ENCODE measurements around the gene LRRC25. TPM values are rescaled to one million over a fixed set of nuclear protein-coding genes. Genes with fewer than 3 reads are reported as not detected.

LRRC25 gene
- total RNA-seq, 1 experiment from 2014 or later = 0.12 TPM

DNA sequence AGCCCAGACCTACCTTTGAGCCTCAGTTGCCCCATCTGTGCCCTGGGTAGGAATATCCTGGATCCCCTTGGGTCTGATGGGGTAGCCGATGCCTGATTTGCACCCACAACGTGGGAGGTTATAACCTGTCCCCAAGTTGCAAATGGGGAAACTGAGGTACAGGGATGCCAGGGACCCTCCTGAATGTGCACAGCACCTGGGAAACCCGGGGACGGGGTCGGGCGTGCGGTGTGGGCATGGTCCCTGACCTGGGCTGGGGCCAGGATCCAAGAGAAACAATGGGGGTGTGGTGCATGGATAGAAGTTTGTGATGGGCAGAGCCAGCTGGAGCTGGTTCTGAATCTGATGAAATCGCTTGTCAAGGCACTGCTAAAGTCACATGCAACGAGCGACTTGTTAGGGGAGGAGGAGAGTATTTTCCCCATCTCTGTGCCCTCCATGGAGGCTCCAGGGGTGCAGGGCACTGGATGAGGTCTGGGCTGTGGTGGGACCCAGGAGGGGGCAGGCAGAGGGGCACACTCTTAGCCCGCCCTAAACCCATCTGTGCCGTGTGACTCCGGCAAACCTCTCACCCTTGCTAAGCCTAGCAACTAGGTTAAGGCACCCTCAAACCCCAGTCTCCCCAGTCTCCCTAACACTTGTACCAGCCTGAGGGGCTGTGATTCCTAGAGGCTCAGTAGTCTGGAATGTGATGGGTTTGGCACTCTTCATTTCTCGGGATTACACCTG is 10.7 kb downstream of the LRRC25 start:
- Histone ChIP-seq H3K9ac (ENCODE audit: low read length) (peak overlapping the region; percentile 71), H3K9me2 (ENCODE audit: insufficient read depth) (no peaks in the 10 kb centered on the region), H4K20me1 (ENCODE audit: insufficient read depth) (no peaks in the 10 kb centered on the region), H3K4me3 (replicated peaks in 1 of 2; ENCODE audit: low read depth in 1 of 2, low read length in 2 of 2) (peak overlapping the region; percentile 71 to 91), H3K9me3 (ENCODE audit: control insufficient read depth in 1 of 2, insufficient read depth in 1 of 2, low read depth in 1 of 2, low read length in 2 of 2) (no peaks in the 10 kb centered on the region), H3K79me2 (ENCODE audit: insufficient read depth, low read length) (peaks cover 16% of the 10 kb centered on the region), H3K27ac (ENCODE audit: low read depth, low read length) (peak overlapping the region; percentile 82), H3K4me2 (ENCODE audit: low read length) (peak overlapping the region; percentile 96), H3K4me1 (ENCODE audit: control insufficient read depth in 1 of 2, insufficient read depth in 2 of 2, low read length in 2 of 2) (peaks cover 57 to 89% of the 10 kb centered on the region in 2 experiments), H2AFZ (ENCODE audit: low read depth, low read length, poor library complexity, severe bottlenecking) (no peak overlapping the region), H3K27me3 (ENCODE audit: insufficient read depth, low read length) (no peaks in the 10 kb centered on the region), H3K36me3 (ENCODE audit: control insufficient read depth in 1 of 2, insufficient read depth in 2 of 2, low read length in 2 of 2) (peaks cover 0 to 6% of the 10 kb centered on the region in 2 experiments; a peak in 2 of 4 replicates)
- no peak for ATAC-seq
- DNase-seq (ENCODE audit: low read depth, low spot score) = no peak
- TSS peak; percentile 66 for BruUV-seq (replicated peaks)
- ChIA-PET RAD21 (ENCODE audit: low non-redundant PET in 1 of 2, low total read pairs in 2 of 2, uncharacterized antibody in 2 of 2, unreplicated experiment in 2 of 2) (interaction anchor here in 1 of 2 experiments (0.7 kb wide), 1 partner anchor 43 kb away, joined by 3 read pairs; no protein-coding TSS in a partner anchor), CTCF (interaction anchor here (1.0 to 1.4 kb wide), 5 partner anchors 12 to 38 kb away, joined by 3 to 4 read pairs (median 3); partner anchors contain the start of gene SSBP4), POLR2A (interaction anchor here (0.5 to 4.5 kb wide), 19 partner anchors 11 to 700 kb away, joined by 3 to 32 read pairs (median 11); partner anchors contain the start of genes IQCN, JUND and SSBP4)
- TF ChIP-seq POLR2AphosphoS5 (IDR thresholded peaks at IDR 0.05; ENCODE audit: low read depth, low read length) (peak; percentile 72), EZH2 (IDR thresholded peaks at IDR 0.05) (no peak), ATF3 (IDR thresholded peaks at IDR 0.05) (no peak), JUND (IDR thresholded peaks at IDR 0.05) (0 out of 2 replicates have a peak, but pooled peaks have one; percentile 24), RAD21 (IDR thresholded peaks at IDR 0.05; ENCODE audit: low read depth) (no peak), SRF (IDR thresholded peaks at IDR 0.05; ENCODE audit: low read depth) (no peak), SIN3A (IDR thresholded peaks at IDR 0.05; ENCODE audit: low read depth) (0 out of 2 replicates have a peak, but pooled peaks have one; percentile 7)
- TF ChIP-seq, protein P1, sequence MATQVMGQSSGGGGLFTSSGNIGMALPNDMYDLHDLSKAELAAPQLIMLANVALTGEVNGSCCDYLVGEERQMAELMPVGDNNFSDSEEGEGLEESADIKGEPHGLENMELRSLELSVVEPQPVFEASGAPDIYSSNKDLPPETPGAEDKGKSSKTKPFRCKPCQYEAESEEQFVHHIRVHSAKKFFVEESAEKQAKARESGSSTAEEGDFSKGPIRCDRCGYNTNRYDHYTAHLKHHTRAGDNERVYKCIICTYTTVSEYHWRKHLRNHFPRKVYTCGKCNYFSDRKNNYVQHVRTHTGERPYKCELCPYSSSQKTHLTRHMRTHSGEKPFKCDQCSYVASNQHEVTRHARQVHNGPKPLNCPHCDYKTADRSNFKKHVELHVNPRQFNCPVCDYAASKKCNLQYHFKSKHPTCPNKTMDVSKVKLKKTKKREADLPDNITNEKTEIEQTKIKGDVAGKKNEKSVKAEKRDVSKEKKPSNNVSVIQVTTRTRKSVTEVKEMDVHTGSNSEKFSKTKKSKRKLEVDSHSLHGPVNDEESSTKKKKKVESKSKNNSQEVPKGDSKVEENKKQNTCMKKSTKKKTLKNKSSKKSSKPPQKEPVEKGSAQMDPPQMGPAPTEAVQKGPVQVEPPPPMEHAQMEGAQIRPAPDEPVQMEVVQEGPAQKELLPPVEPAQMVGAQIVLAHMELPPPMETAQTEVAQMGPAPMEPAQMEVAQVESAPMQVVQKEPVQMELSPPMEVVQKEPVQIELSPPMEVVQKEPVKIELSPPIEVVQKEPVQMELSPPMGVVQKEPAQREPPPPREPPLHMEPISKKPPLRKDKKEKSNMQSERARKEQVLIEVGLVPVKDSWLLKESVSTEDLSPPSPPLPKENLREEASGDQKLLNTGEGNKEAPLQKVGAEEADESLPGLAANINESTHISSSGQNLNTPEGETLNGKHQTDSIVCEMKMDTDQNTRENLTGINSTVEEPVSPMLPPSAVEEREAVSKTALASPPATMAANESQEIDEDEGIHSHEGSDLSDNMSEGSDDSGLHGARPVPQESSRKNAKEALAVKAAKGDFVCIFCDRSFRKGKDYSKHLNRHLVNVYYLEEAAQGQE (IDR thresholded peaks at IDR 0.05; ENCODE audit: low read depth) = no peak
- intact Hi-C loops (cut with micrococcal nuclease) = loop anchor here (2.0 kb wide), 1 partner anchor 38 kb away; no protein-coding TSS in a partner anchor
